ENCODE measurements around the gene DDAH1. TPM values are rescaled to one million over a fixed set of nuclear protein-coding genes. Genes with fewer than 3 reads are reported as not detected.
"Not testable (repeated sequence)": the region's sequence is repeated elsewhere in the genome, so short reads cannot be mapped to it uniquely, and the experiment has no call there.

The DDAH1 gene
- total RNA-seq, 1 experiment from 2014 or later = 19.0 TPM

- DNase-seq (ENCODE audit: low spot score) = not testable (repeated sequence)
Observed at GRCh38 chr1:85470130-85470529, 5.2 kb upstream of the DDAH1 start.

GRCh38 chr1:85467929-85468540, 3.1 kb upstream of the DDAH1 start:
- DNase-seq (ENCODE audit: low spot score) = no peak

- DNase-seq (ENCODE audit: low spot score) = no peak
Observed at GRCh38 chr1:85467036-85467435, 2.1 kb upstream of the DDAH1 start.

- no peak for DNase-seq (ENCODE audit: low spot score)
Observed at GRCh38 chr1:85465786-85466134, 801 bp upstream of the DDAH1 start.

GRCh38 chr1:85464497-85465098, 361 bp downstream of the DDAH1 start:
- DNase-seq (ENCODE audit: low spot score) = peak; percentile 31

- DNase-seq (ENCODE audit: low spot score) = peak; percentile 4
Observed at GRCh38 chr1:85463731-85464496, 1.0 kb downstream of the DDAH1 start.

- no peak for DNase-seq (ENCODE audit: low spot score)
Observed at GRCh38 chr1:85462931-85463649, 1.9 kb downstream of the DDAH1 start.

GRCh38 chr1:85461216-85461918, 3.6 kb downstream of the DDAH1 start:
- no peak for DNase-seq (ENCODE audit: low spot score)

GRCh38 chr1:85460555-85461088, 4.3 kb downstream of the DDAH1 start:
- no peak for DNase-seq (ENCODE audit: low spot score)

- DNase-seq (ENCODE audit: low spot score) = no peak
Observed at GRCh38 chr1:85459290-85459689, 5.7 kb downstream of the DDAH1 start.

- no peak for DNase-seq (ENCODE audit: low spot score)
Observed at GRCh38 chr1:85454214-85454613, 10.7 kb downstream of the DDAH1 start.

- no peak for DNase-seq (ENCODE audit: low spot score)
Observed at GRCh38 chr1:85453640-85454194, 11.2 kb downstream of the DDAH1 start.

GRCh38 chr1:85452948-85453347, 12.0 kb downstream of the DDAH1 start:
- no peak for DNase-seq (ENCODE audit: low spot score)

GRCh38 chr1:85451236-85451830, 13.6 kb downstream of the DDAH1 start:
- no peak for DNase-seq (ENCODE audit: low spot score)

- DNase-seq (ENCODE audit: low spot score) = peak; percentile 9
Observed at GRCh38 chr1:85450832-85451231, 14.1 kb downstream of the DDAH1 start.

- no peak for DNase-seq (ENCODE audit: low spot score)
Observed at GRCh38 chr1:85449356-85449755, 15.6 kb downstream of the DDAH1 start.

- no peak for DNase-seq (ENCODE audit: low spot score)
Observed at GRCh38 chr1:85448358-85448757, 16.6 kb downstream of the DDAH1 start.

- no peak for DNase-seq (ENCODE audit: low spot score)
Observed at GRCh38 chr1:85447006-85447943, 17.7 kb downstream of the DDAH1 start.

GRCh38 chr1:85445906-85446305, 19.1 kb downstream of the DDAH1 start:
- DNase-seq (ENCODE audit: low spot score) = no peak

- no peak for DNase-seq (ENCODE audit: low spot score)
Observed at GRCh38 chr1:85444381-85444780, 20.6 kb downstream of the DDAH1 start.
